Neural progenitor cell (in vitro differentiated cells): ENCODE measurements around the gene ARHGEF2. TPM values are rescaled to one million over a fixed set of nuclear protein-coding genes. Genes with fewer than 3 reads are reported as not detected.
A peak's percentile ranks its signal among the peaks of the same experiment; 100 is the strongest.

ENCODE experiments used
- DNase-seq: peaks from one replicate; pipeline ENCODE4 v3.0.0-alpha.2; 2016; ENCODE audit warnings: low spot score
- H2AFZ ChIP-seq: fragments of 200-600 bp; sonication (generic); replicated peaks from 2 replicates; pipeline ENCODE4 v1.6.1; 2016; ENCODE audit warnings: antibody characterized with exemption
- H3F3A ChIP-seq: fragments of 200-600 bp; sonication (generic); 2 replicates; pipeline ENCODE4 v1.6.1; 2016; ENCODE audit warnings: antibody characterized with exemption, low read depth
- H3K27ac ChIP-seq: fragments of 200-600 bp; sonication (generic); 2 replicates; pipeline ENCODE4 v1.5.1; 2016; ENCODE audit warnings: mild to moderate bottlenecking
- H3K27me3 ChIP-seq: fragments of 200-600 bp; sonication (generic); 2 replicates; pipeline ENCODE4 v1.6.1; 2016; ENCODE audit warnings: mild to moderate bottlenecking, moderate library complexity
- H3K36me3 ChIP-seq: fragments of 200-600 bp; sonication (generic); 2 replicates; pipeline ENCODE4 v1.5.1; 2016
- H3K4me1 ChIP-seq: fragments of 200-600 bp; sonication (generic); 2 replicates; pipeline ENCODE4 v1.6.1; 2016; ENCODE audit warnings: mixed run types
- H3K4me2 ChIP-seq: fragments of 200-600 bp; sonication (generic); 2 replicates; pipeline ENCODE4 v1.6.1; 2016
- H3K4me3 ChIP-seq: fragments of 200-600 bp; sonication (generic); 2 replicates; pipeline ENCODE4 v1.5.1; 2016
- H3K79me2 ChIP-seq: fragments of 200-600 bp; sonication (generic); 2 replicates; pipeline ENCODE4 v1.6.1; 2016; ENCODE audit warnings: low read depth
- H3K9ac ChIP-seq: fragments of 200-600 bp; sonication (generic); 2 replicates; pipeline ENCODE4 v1.6.1; 2016
- H3K9me3 ChIP-seq: fragments of 200-600 bp; sonication (generic); 2 replicates; pipeline ENCODE4 v1.5.1; 2016; ENCODE audit warnings: low read depth
- H4K20me1 ChIP-seq: fragments of 200-600 bp; sonication (generic); 2 replicates; pipeline ENCODE4 v1.6.1; 2016; ENCODE audit warnings: low read depth
- H3K27ac Mint-ChIP-seq: 3 replicates; pipeline ENCODE4 v1.8.0; 2021; ENCODE audit warnings: mixed read lengths
- H3K27me3 Mint-ChIP-seq: 2 replicates; pipeline ENCODE4 v1.8.0; 2022; ENCODE audit warnings: low read depth, mild to moderate bottlenecking, inconsistent platforms, moderate library complexity, mixed read lengths; ENCODE audit not compliant: insufficient read depth
- H3K36me3 Mint-ChIP-seq: 3 replicates; pipeline ENCODE4 v1.8.0; 2021; ENCODE audit warnings: mixed read lengths
- H3K4me1 Mint-ChIP-seq: 3 replicates; pipeline ENCODE4 v1.8.0; 2021; ENCODE audit warnings: mixed read lengths
- H3K4me3 Mint-ChIP-seq: 3 replicates; pipeline ENCODE4 v1.8.0; 2021; ENCODE audit warnings: mild to moderate bottlenecking, moderate library complexity, mixed read lengths
- H3K9me3 Mint-ChIP-seq: 3 replicates; pipeline ENCODE4 v1.8.0; 2020; ENCODE audit warnings: mixed read lengths
- EZH2 ChIP-seq: fragments of 200-600 bp; sonication (generic); IDR thresholded peaks from 2 replicates; pipeline ENCODE4 v1.6.1; 2017; ENCODE audit warnings: antibody characterized with exemption, mild to moderate bottlenecking, moderate library complexity
- EZH2phosphoT487 ChIP-seq: fragments of 200-600 bp; sonication (generic); IDR thresholded peaks from 2 replicates; pipeline ENCODE4 v1.6.1; 2017; ENCODE audit warnings: antibody characterized with exemption
- total RNA-seq: library from RNA; depleted of rRNA; stranded (reverse); fragments of >200 nt; gene quantifications from 2 replicates; pipeline ENCODE4 v1.2.3, GENCODE V29; 2015; ENCODE audit warnings: low replicate concordance
- TF ChIP-seq, protein P1 (sequence below): fragments of 200-600 bp; sonication (generic); IDR thresholded peaks from 2 replicates; pipeline ENCODE4 v1.5.1; 2017; ENCODE audit warnings: antibody characterized with exemption, mild to moderate bottlenecking

Gene ARHGEF2
- total RNA-seq, 1 donor from 2014 or later, result 79.7 TPM

DNA sequence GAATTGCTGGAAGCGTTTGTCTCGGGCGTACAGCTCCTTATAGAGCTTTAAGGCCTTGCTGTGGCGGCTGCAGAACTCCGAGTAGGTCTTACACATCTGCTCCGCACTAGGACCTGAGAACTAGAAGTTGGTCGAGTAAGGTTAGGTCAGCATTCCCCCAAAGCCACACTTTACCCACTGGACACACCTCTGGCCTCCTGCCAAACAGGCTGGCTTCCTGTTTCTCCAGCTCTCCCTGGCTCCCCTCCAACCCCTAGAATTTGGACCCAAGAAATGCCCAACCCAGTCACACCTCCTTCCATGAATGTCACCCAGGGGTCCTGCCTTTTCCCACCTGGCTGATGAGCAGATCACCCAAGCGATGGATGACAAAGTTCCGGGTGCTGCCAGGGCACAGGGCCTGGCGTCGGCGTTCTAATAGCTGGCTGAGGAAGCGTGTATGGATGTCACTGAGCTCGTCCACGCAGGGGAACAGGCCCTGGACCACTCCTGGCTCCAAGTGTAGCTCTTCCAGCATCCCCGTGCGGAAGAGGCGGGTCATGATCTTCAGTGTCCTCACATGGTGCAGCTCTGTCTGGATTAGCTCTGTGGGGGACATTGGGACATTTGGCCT is 15.6 kb downstream of the ARHGEF2 start:
- H3K79me2 ChIP-seq, result peaks cover 21% of the 10 kb centered on the region
- DNase-seq, result no peak
- H3K9ac ChIP-seq, result no peak overlapping the region
- no peak overlapping the region for H3K4me2 ChIP-seq
- H3K9me3 ChIP-seq, result no peaks in the 10 kb centered on the region
- Mint-ChIP-seq H3K4me3 (no peak overlapping the region), H3K4me1 (peaks cover 7% of the 10 kb centered on the region), H3K9me3 (no peaks in the 10 kb centered on the region), H3K27me3 (peaks cover 3% of the 10 kb centered on the region), H3K27ac (no peak overlapping the region), H3K36me3 (peaks cover 27% of the 10 kb centered on the region)
- no peaks in the 10 kb centered on the region for H3F3A ChIP-seq
- H4K20me1 ChIP-seq, result peaks cover 33% of the 10 kb centered on the region
- no peak for TF ChIP-seq EZH2
- TF ChIP-seq EZH2phosphoT487, result no peak
- TF ChIP-seq, protein P1, sequence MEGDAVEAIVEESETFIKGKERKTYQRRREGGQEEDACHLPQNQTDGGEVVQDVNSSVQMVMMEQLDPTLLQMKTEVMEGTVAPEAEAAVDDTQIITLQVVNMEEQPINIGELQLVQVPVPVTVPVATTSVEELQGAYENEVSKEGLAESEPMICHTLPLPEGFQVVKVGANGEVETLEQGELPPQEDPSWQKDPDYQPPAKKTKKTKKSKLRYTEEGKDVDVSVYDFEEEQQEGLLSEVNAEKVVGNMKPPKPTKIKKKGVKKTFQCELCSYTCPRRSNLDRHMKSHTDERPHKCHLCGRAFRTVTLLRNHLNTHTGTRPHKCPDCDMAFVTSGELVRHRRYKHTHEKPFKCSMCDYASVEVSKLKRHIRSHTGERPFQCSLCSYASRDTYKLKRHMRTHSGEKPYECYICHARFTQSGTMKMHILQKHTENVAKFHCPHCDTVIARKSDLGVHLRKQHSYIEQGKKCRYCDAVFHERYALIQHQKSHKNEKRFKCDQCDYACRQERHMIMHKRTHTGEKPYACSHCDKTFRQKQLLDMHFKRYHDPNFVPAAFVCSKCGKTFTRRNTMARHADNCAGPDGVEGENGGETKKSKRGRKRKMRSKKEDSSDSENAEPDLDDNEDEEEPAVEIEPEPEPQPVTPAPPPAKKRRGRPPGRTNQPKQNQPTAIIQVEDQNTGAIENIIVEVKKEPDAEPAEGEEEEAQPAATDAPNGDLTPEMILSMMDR, result no peak
- H3K27me3 ChIP-seq, result no peaks in the 10 kb centered on the region
- H3K27ac ChIP-seq, result no peak overlapping the region
- no peak overlapping the region for H2AFZ ChIP-seq
- H3K36me3 ChIP-seq, result no peaks in the 10 kb centered on the region
- peaks cover 5% of the 10 kb centered on the region for H3K4me1 ChIP-seq
- no peak overlapping the region for H3K4me3 ChIP-seq

DNA sequence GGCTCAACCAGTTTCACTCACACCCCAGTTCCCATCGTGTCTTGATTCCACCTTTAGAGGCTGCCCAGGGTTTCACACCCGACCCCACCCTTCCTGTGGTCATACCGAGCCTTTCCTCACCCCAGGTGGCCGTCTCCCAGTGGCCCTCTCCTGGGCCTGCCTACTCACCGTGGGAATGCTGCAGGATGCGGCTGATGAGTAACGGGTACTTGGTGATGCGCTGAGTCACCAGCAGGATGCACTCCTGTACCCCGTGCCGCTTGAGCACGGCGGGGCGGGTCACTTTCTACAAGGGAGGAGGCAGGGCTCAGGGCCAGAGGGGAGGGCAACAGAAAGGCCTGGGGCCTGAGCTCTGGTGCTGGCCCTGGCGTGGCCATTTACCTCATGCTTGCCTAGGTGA is 16.4 kb downstream of the ARHGEF2 start:
- Histone ChIP-seq H3K27ac (no peak overlapping the region), H3F3A (no peaks in the 10 kb centered on the region), H3K4me3 (no peak overlapping the region), H3K4me2 (no peak overlapping the region), H4K20me1 (peaks cover 25% of the 10 kb centered on the region), H3K27me3 (no peaks in the 10 kb centered on the region), H3K36me3 (no peaks in the 10 kb centered on the region), H3K79me2 (peaks cover 13% of the 10 kb centered on the region), H3K9me3 (no peaks in the 10 kb centered on the region), H2AFZ (no peak overlapping the region), H3K4me1 (no peaks in the 10 kb centered on the region), H3K9ac (no peak overlapping the region)
- Mint-ChIP-seq H3K27me3 (peaks cover 2% of the 10 kb centered on the region), H3K4me3 (no peak overlapping the region), H3K36me3 (peaks cover 29% of the 10 kb centered on the region), H3K4me1 (peaks cover 1% of the 10 kb centered on the region), H3K27ac (peak overlapping the region; percentile 21), H3K9me3 (no peaks in the 10 kb centered on the region)
- DNase-seq, result no peak
- TF ChIP-seq EZH2, result no peak
- TF ChIP-seq, protein P1, result no peak
- no peak for TF ChIP-seq EZH2phosphoT487

DNA sequence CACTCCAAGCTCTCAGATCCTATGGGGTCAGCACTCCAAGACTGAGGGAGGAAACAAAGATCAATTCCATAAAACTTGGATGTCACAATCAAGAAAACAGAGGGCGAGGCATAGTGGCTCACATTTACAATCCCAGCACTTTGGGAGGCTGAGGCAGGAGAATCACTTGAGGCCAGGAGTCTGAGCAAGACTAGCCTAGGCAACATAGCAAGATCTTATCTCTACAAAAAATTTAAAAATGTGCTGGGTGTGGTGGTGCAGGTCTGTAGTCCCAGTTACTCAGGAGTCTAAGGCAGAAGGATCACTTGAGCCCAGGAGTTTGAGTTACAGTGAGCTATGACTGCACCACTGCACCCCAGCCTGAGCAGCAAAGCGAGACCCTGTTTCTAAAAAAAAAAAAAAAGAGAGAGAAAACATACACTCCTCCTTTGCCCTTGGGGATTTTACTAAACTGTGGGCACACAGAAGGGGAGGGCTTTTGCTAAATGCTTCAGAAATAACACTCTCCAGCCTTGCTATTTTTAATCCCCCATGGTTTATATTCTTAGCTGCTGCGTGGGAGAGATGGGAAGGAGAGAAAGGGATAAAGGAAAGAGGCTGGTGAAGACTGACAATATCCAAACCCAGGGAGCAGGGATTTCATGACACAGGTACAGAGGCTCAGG is 18.1 kb downstream of the ARHGEF2 start:
- H3K4me3 Mint-ChIP-seq, result no peak overlapping the region
- H3K9me3 ChIP-seq, result no peaks in the 10 kb centered on the region
- no peak overlapping the region for H3K4me3 ChIP-seq
- peaks cover 2% of the 10 kb centered on the region for H3K27me3 Mint-ChIP-seq
- TF ChIP-seq EZH2phosphoT487, result no peak
- TF ChIP-seq EZH2, result no peak
- TF ChIP-seq, protein P1, result no peak
- peaks cover 1% of the 10 kb centered on the region for H3K36me3 ChIP-seq
- no peak overlapping the region for H3K9ac ChIP-seq
- H2AFZ ChIP-seq, result no peak overlapping the region
- no peaks in the 10 kb centered on the region for H3K27me3 ChIP-seq
- no peak for DNase-seq
- H3K4me1 Mint-ChIP-seq, result no peaks in the 10 kb centered on the region
- H3K4me2 ChIP-seq, result no peak overlapping the region
- H3K27ac Mint-ChIP-seq, result no peak overlapping the region
- no peaks in the 10 kb centered on the region for H3K4me1 ChIP-seq
- no peaks in the 10 kb centered on the region for H3F3A ChIP-seq
- peaks cover 22% of the 10 kb centered on the region for H3K36me3 Mint-ChIP-seq
- H3K27ac ChIP-seq, result no peak overlapping the region
- peaks cover 4% of the 10 kb centered on the region for H3K79me2 ChIP-seq
- H3K9me3 Mint-ChIP-seq, result no peaks in the 10 kb centered on the region
- peaks cover 13% of the 10 kb centered on the region for H4K20me1 ChIP-seq
